Measurements from ENCODE around the gene CEMIP. TPM values are rescaled to one million over a fixed set of nuclear protein-coding genes. Genes with fewer than 3 reads are reported as not detected.
A peak's percentile ranks its signal among the peaks of the same experiment; 100 is the strongest.

CEMIP gene
- total and polyA plus RNA-seq, 2 of the 4 experiments (the other 2 are of a cell fraction), result 63.8 to 78.0 TPM

DNA sequence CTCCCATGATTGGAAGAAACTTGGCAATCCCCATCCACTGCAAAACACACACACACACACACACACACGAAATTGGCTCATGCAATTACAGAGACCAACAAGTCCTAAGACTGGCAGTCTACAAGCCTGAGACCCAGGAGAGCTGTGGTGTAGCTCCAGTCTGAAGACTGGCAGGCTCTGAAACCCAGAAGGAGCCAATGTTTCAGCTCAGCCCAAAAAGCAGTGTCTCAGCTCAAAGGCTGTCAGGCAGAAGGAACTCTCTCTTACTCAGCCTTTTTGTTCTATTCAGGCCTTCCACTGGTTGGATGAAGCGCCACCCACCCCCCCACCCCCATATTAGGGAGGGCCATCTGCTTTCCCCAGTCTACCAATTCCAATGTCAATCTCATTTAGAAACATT lies 178.4 kb downstream of the CEMIP start:
- H3K56ac ChIP-seq (ENCODE audit: extremely low read depth, insufficient read depth, low read length), result no peak overlapping the region
- peaks cover 5% of the 10 kb centered on the region for H3K4me1 ChIP-seq (ENCODE audit: control insufficient read depth, insufficient read depth, low read length)
- H4K20me1 ChIP-seq (ENCODE audit: insufficient read depth, low read length), result peaks cover 31% of the 10 kb centered on the region
- DNase-seq, result peak; percentile 22
- no peak for ATAC-seq (ENCODE audit: low read depth)
- no peak overlapping the region for H2BK120ac ChIP-seq (ENCODE audit: low read depth, low read length)
- no TSS peak for BruUV-seq (replicated peaks)
- H4K91ac ChIP-seq (ENCODE audit: insufficient read depth, low read depth, low read length), result no peak overlapping the region
- no peak overlapping the region for H4K8ac ChIP-seq (ENCODE audit: low read depth in 2 of 2, low read length in 2 of 2)
- H3K4ac ChIP-seq (ENCODE audit: low read depth, low read length), result 0 out of 2 replicates have a peak overlapping the region, but pooled peaks have one; percentile 25
- H2AK9ac ChIP-seq (replicated peaks; ENCODE audit: low read depth, low read length, poor library complexity), result no peak overlapping the region
- dilution Hi-C loops (cut with HindIII; ENCODE audit: low sequenced_read_pairs, unreplicated experiment), result no loop called here
- intact Hi-C loops (cut with micrococcal nuclease), result no loop called here
- H2AK5ac ChIP-seq (ENCODE audit: low read depth, low read length), result peak overlapping the region; percentile 44; the same call in 1 of the 2 replicates
- TF ChIP-seq, protein P1, sequence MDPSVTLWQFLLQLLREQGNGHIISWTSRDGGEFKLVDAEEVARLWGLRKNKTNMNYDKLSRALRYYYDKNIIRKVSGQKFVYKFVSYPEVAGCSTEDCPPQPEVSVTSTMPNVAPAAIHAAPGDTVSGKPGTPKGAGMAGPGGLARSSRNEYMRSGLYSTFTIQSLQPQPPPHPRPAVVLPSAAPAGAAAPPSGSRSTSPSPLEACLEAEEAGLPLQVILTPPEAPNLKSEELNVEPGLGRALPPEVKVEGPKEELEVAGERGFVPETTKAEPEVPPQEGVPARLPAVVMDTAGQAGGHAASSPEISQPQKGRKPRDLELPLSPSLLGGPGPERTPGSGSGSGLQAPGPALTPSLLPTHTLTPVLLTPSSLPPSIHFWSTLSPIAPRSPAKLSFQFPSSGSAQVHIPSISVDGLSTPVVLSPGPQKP (IDR thresholded peaks at IDR 0.05; ENCODE audit: borderline replicate concordance, low read depth, low read length), result no peak
- TF ChIP-seq RCOR1 (IDR thresholded peaks at IDR 0.05; ENCODE audit: insufficient replicate concordance, low read length) (no peak), MAZ (IDR thresholded peaks at IDR 0.05; ENCODE audit: borderline replicate concordance, low read depth, low read length) (no peak), CEBPB (IDR thresholded peaks at IDR 0.05; ENCODE audit: low read depth, low read length) (no peak), MAFK (IDR thresholded peaks at IDR 0.05; ENCODE audit: low read depth, low read length) (no peak), CHD1 (IDR thresholded peaks at IDR 0.05; ENCODE audit: low read depth, low read length) (no peak), FOS (IDR thresholded peaks at IDR 0.05; ENCODE audit: low read depth, low read length) (no peak), RFX5 (IDR thresholded peaks at IDR 0.05; ENCODE audit: low read depth, low read length) (no peak), MXI1 (IDR thresholded peaks at IDR 0.05; ENCODE audit: borderline replicate concordance, low read depth, low read length) (no peak)
- POLR2A ChIA-PET (ENCODE audit: unreplicated experiment), result interaction anchor here (0.6 kb wide), 1 partner anchor 309 kb away, joined by 3 read pairs; no protein-coding TSS in a partner anchor
- H3K9me1 ChIP-seq (ENCODE audit: insufficient read depth, low read length), result peaks cover 18% of the 10 kb centered on the region
- no peaks in the 10 kb centered on the region for H3K27me3 ChIP-seq (ENCODE audit: control insufficient read depth, insufficient read depth, low read length)
- H2BK15ac ChIP-seq (ENCODE audit: low read depth, low read length), result peak overlapping the region; percentile 8; the same call in 1 of the 3 replicates
- in situ Hi-C loops (cut with MboI; ENCODE audit: low sequenced_read_pairs), result no loop called here
- peaks cover 4% of the 10 kb centered on the region; the same call in 1 of the 2 replicates for H3K36me3 ChIP-seq (ENCODE audit: control insufficient read depth, insufficient read depth, low read length)
- H3K79me1 ChIP-seq (ENCODE audit: low read depth in 1 of 2, low read length in 2 of 2), result peaks cover 0 to 9% of the 10 kb centered on the region in 2 experiments; a peak in 1 of 4 replicates
- no peaks in the 10 kb centered on the region for H3K9me3 ChIP-seq (ENCODE audit: control insufficient read depth, insufficient read depth, low read length)
- H3K4me3 ChIP-seq (ENCODE audit: insufficient read depth, low read depth, low read length), result no peak overlapping the region
- H2AFZ ChIP-seq (replicated peaks; ENCODE audit: low read length, poor library complexity), result no peak overlapping the region
- H4K5ac ChIP-seq (ENCODE audit: low read depth, low read length), result no peak overlapping the region
- no peak overlapping the region for H3K4me2 ChIP-seq (ENCODE audit: low read depth, low read length)
- no peak overlapping the region for H3K18ac ChIP-seq (ENCODE audit: low read depth, low read length)
- H3K27ac ChIP-seq (ENCODE audit: insufficient read depth, low read length), result no peak overlapping the region
- H3K23ac ChIP-seq (ENCODE audit: low read depth, low read length), result 0 out of 2 replicates have a peak overlapping the region, but pooled peaks have one; percentile 45
- CTCF ChIA-PET, result interaction anchor here (1.0 to 1.2 kb wide), 2 partner anchors 10 to 12 kb away, joined by 3 read pairs; no protein-coding TSS in a partner anchor
- H3K14ac ChIP-seq (replicated peaks; ENCODE audit: low read depth, low read length), result peak overlapping the region; percentile 13
- no peak overlapping the region for H2BK5ac ChIP-seq (ENCODE audit: low read depth, low read length, poor library complexity, severe bottlenecking)
- WGBS, 2 experiments (ENCODE audit: extremely low coverage in 2 of 2, insufficient read length in 1 of 2), result 100% methylated on average over 1 of the region's 2 CpGs; no CpG with 5 or more reads in 1 of the 2 experiments
- H3K9ac ChIP-seq (ENCODE audit: low read depth, low read length), result no peak overlapping the region
- peak overlapping the region; percentile 63; the same call in 1 of the 2 replicates for H2BK20ac ChIP-seq (ENCODE audit: low read depth, low read length)

Data from IMR-90 (cell line).